GM19099 (cell line): ENCODE data around the gene SLITRK1.

Experiments used
- POLR2A ChIP-seq: IDR thresholded peaks from 3 replicates; pipeline ENCODE4 v1.6.1; 2011; ENCODE audit warnings: low read depth; ENCODE audit not compliant: insufficient read length; ENCODE audit errors: extremely low read depth

The SLITRK1 gene

GRCh38 chr13:83879431-83880171 lies 2.7 kb downstream of the SLITRK1 start:
- TF ChIP-seq POLR2A: no peak

GRCh38 chr13:83878691-83879430 lies 3.4 kb downstream of the SLITRK1 start:
- no peak for TF ChIP-seq POLR2A

GRCh38 chr13:83877651-83878355 lies 4.5 kb downstream of the SLITRK1 start:
- no peak for TF ChIP-seq POLR2A

- TF ChIP-seq POLR2A: no peak
Measured at GRCh38 chr13:83876546-83876945, 5.7 kb downstream of the SLITRK1 start.

- TF ChIP-seq POLR2A: no peak
Measured at GRCh38 chr13:83867708-83868107, 14.6 kb downstream of the SLITRK1 start.

GRCh38 chr13:83865161-83866137 lies 16.8 kb downstream of the SLITRK1 start:
- no peak for TF ChIP-seq POLR2A

- no peak for TF ChIP-seq POLR2A
Measured at GRCh38 chr13:83853771-83854170, 28.5 kb downstream of the SLITRK1 start.

- TF ChIP-seq POLR2A: no peak
Measured at GRCh38 chr13:83845106-83845505, 37.2 kb downstream of the SLITRK1 start.

GRCh38 chr13:83839146-83839545 lies 43.1 kb downstream of the SLITRK1 start:
- TF ChIP-seq POLR2A: no peak

- TF ChIP-seq POLR2A: no peak
Measured at GRCh38 chr13:83831796-83832195, 50.5 kb downstream of the SLITRK1 start.

GRCh38 chr13:83829810-83830209 lies 52.5 kb downstream of the SLITRK1 start:
- no peak for TF ChIP-seq POLR2A

GRCh38 chr13:83827338-83827737 lies 54.9 kb downstream of the SLITRK1 start:
- TF ChIP-seq POLR2A: no peak
